Chondrocyte (in vitro differentiated cells): ENCODE results near the gene PCCA. TPM values are rescaled to one million over a fixed set of nuclear protein-coding genes. Genes with fewer than 3 reads are reported as not detected.
A peak's percentile ranks its signal among the peaks of the same experiment; 100 is the strongest.
"Not testable (repeated sequence)": the region's sequence is repeated elsewhere in the genome, so short reads cannot be mapped to it uniquely, and the experiment has no call there.

ENCODE experiments used
- DNase-seq: peaks from one replicate; pipeline ENCODE4 v3.0.0; 2021; ENCODE audit warnings: mixed read lengths, low spot score
- H3K27ac Mint-ChIP-seq: one replicate; pipeline ENCODE4 v1.8.0; 2021; ENCODE audit warnings: mild to moderate bottlenecking, moderate library complexity, mixed read lengths; ENCODE audit not compliant: unreplicated experiment
- H3K27me3 Mint-ChIP-seq: 2 replicates; pipeline ENCODE4 v1.8.0; 2021; ENCODE audit warnings: low read depth, mixed read lengths
- H3K36me3 Mint-ChIP-seq: 2 replicates; pipeline ENCODE4 v1.8.0; 2021; ENCODE audit warnings: low read depth, mixed read lengths
- H3K4me1 Mint-ChIP-seq: 2 replicates; pipeline ENCODE4 v1.8.0; 2021; ENCODE audit warnings: low read depth, mild to moderate bottlenecking, mixed read lengths
- H3K4me3 Mint-ChIP-seq: one replicate; pipeline ENCODE4 v1.8.0; 2021; ENCODE audit warnings: mild to moderate bottlenecking, moderate library complexity, mixed read lengths; ENCODE audit not compliant: unreplicated experiment
- H3K9me3 Mint-ChIP-seq: 2 replicates; pipeline ENCODE4 v1.8.0; 2021; ENCODE audit warnings: low read depth, mixed read lengths
- CTCF ChIP-seq: fragments of 200-600 bp; sonication (generic); IDR thresholded peaks from 2 replicates; pipeline ENCODE4 v1.5.0; 2021; ENCODE audit warnings: antibody characterized with exemption, mild to moderate bottlenecking, moderate library complexity
- total RNA-seq: library from RNA; stranded (reverse); gene quantifications from 3 replicates; pipeline ENCODE4 v1.2.1, GENCODE V29; 2021

The PCCA gene
- total RNA-seq, 1 donor from 2014 or later: 15.1 TPM

- H3K4me1 Mint-ChIP-seq: peaks cover 47% of the 10 kb centered on the region
Observed at GRCh38 chr13:100097821-100098220, 8.9 kb downstream of the PCCA start.

GRCh38 chr13:100098445-100099116 lies 9.7 kb downstream of the PCCA start:
- H3K4me1 Mint-ChIP-seq: peaks cover 47% of the 10 kb centered on the region
- H3K4me3 Mint-ChIP-seq: no peak overlapping the region
- H3K9me3 Mint-ChIP-seq: peaks cover 4% of the 10 kb centered on the region
- no peaks in the 10 kb centered on the region for H3K27me3 Mint-ChIP-seq
- TF ChIP-seq CTCF: no peak
- DNase-seq: no peak
- H3K36me3 Mint-ChIP-seq: peaks cover 6% of the 10 kb centered on the region
- peak overlapping the region; percentile 60 for H3K27ac Mint-ChIP-seq

More at GRCh38 chr13:100097821-100098220, 8.9 kb downstream of the PCCA start:
- Mint-ChIP-seq H3K36me3 (peaks cover 6% of the 10 kb centered on the region), H3K27ac (no peak overlapping the region), H3K9me3 (peaks cover 4% of the 10 kb centered on the region), H3K4me3 (no peak overlapping the region), H3K27me3 (no peaks in the 10 kb centered on the region)
- no peak for DNase-seq
- TF ChIP-seq CTCF: no peak

GRCh38 chr13:100099117-100099445 lies 10.2 kb downstream of the PCCA start:
- H3K4me3 Mint-ChIP-seq, H3K9me3 Mint-ChIP-seq, DNase-seq, H3K36me3 Mint-ChIP-seq, H3K27me3 Mint-ChIP-seq: not testable (repeated sequence)
- Mint-ChIP-seq H3K4me1 (peaks cover 51% of the 10 kb centered on the region), H3K27ac (peak overlapping the region; percentile 82)

- Mint-ChIP-seq H3K9me3 (no peaks in the 10 kb centered on the region), H3K4me1 (peaks cover 49% of the 10 kb centered on the region), H3K36me3 (peaks cover 9% of the 10 kb centered on the region), H3K4me3 (no peak overlapping the region), H3K27ac (peak overlapping the region; percentile 82), H3K27me3 (no peaks in the 10 kb centered on the region)
- TF ChIP-seq CTCF: no peak
- DNase-seq: no peak
Observed at GRCh38 chr13:100100115-100100879, 11.4 kb downstream of the PCCA start.

GRCh38 chr13:100102042-100102441 lies 13.1 kb downstream of the PCCA start:
- Mint-ChIP-seq H3K27me3 (no peaks in the 10 kb centered on the region), H3K36me3 (peaks cover 5% of the 10 kb centered on the region), H3K27ac (peak overlapping the region; percentile 42), H3K4me3 (no peak overlapping the region), H3K4me1 (peaks cover 57% of the 10 kb centered on the region), H3K9me3 (no peaks in the 10 kb centered on the region)
- TF ChIP-seq CTCF: no peak
- no peak for DNase-seq
